ENCODE data around the gene RAVER1. TPM values are rescaled to one million over a fixed set of nuclear protein-coding genes. Genes with fewer than 3 reads are reported as not detected.

Gene RAVER1
- total RNA-seq, 2 experiments from 2014 or later: 105 to 111 TPM

- POLR2A ChIA-PET: no interaction called here
These were observed 23.1 kb upstream of the RAVER1 start for GRCh38 chr19:10356431-10356830.

GRCh38 chr19:10353793-10354391 is 20.6 kb upstream of the RAVER1 start:
- ChIA-PET CTCF (interaction anchor here (1.2 kb wide), 1 partner anchor 35 kb away, joined by 3 read pairs; no protein-coding TSS in a partner anchor), POLR2A (interaction anchor here (0.8 to 1.5 kb wide), 4 partner anchors 9 to 83 kb away, joined by 3 read pairs; no protein-coding TSS in a partner anchor)
- intact Hi-C loops (cut with micrococcal nuclease): no loop called here
- H3K27ac Mint-ChIP-seq: no peak overlapping the region
- H3K27me3 Mint-ChIP-seq: no peaks in the 10 kb centered on the region
- TF ChIP-seq CTCF (IDR thresholded peaks at IDR 0.05): no peak
- no peak overlapping the region for H3K4me3 Mint-ChIP-seq
- ATAC-seq (peak; percentile 80), DNase-seq (peak; percentile 71)
- H3K9me3 Mint-ChIP-seq: no peaks in the 10 kb centered on the region
- H3K36me3 Mint-ChIP-seq (ENCODE audit: low read depth): peaks cover 27% of the 10 kb centered on the region
- H3K4me1 Mint-ChIP-seq (ENCODE audit: low read depth): no peaks in the 10 kb centered on the region

More at GRCh38 chr19:10356431-10356830, 23.1 kb upstream of the RAVER1 start:
- no peak for DNase-seq
- no peaks in the 10 kb centered on the region for H3K27me3 Mint-ChIP-seq
- intact Hi-C loops (cut with micrococcal nuclease): no loop called here
- ATAC-seq: no peak
- CTCF ChIA-PET: no interaction called here
- H3K9me3 Mint-ChIP-seq: no peaks in the 10 kb centered on the region
- no peak for TF ChIP-seq CTCF (IDR thresholded peaks at IDR 0.05)
- H3K27ac Mint-ChIP-seq: no peak overlapping the region
- no peak overlapping the region for H3K4me3 Mint-ChIP-seq
- no peaks in the 10 kb centered on the region for H3K4me1 Mint-ChIP-seq (ENCODE audit: low read depth)
- H3K36me3 Mint-ChIP-seq (ENCODE audit: low read depth): peaks cover 26% of the 10 kb centered on the region

- intact Hi-C loops (cut with micrococcal nuclease): no loop called here
- Mint-ChIP-seq H3K27ac (no peak overlapping the region), H3K9me3 (no peaks in the 10 kb centered on the region), H3K27me3 (no peaks in the 10 kb centered on the region), H3K4me1 (ENCODE audit: low read depth) (no peaks in the 10 kb centered on the region), H3K36me3 (ENCODE audit: low read depth) (peaks cover 27% of the 10 kb centered on the region), H3K4me3 (no peak overlapping the region)
- no peak for TF ChIP-seq CTCF (IDR thresholded peaks at IDR 0.05)
- POLR2A ChIA-PET: no interaction called here
- CTCF ChIA-PET: no interaction called here
- ATAC-seq (peak; percentile 46), DNase-seq (no peak)
These were observed 19.7 kb upstream of the RAVER1 start for GRCh38 chr19:10352764-10353671.

- ChIA-PET CTCF (no interaction called here), POLR2A (interaction anchor here (0.9 to 1.1 kb wide), 2 partner anchors 15 to 28 kb away, joined by 3 to 5 read pairs; no protein-coding TSS in a partner anchor)
These were observed 13.2 kb upstream of the RAVER1 start for GRCh38 chr19:10346509-10346908.

More at GRCh38 chr19:10346509-10346908, 13.2 kb upstream of the RAVER1 start:
- TF ChIP-seq CTCF (IDR thresholded peaks at IDR 0.05): no peak
- Mint-ChIP-seq H3K9me3 (no peaks in the 10 kb centered on the region), H3K4me1 (ENCODE audit: low read depth) (no peaks in the 10 kb centered on the region), H3K27me3 (no peaks in the 10 kb centered on the region), H3K4me3 (no peak overlapping the region), H3K36me3 (ENCODE audit: low read depth) (peaks cover 5% of the 10 kb centered on the region), H3K27ac (no peak overlapping the region)
- DNase-seq (no peak), ATAC-seq (no peak)
- intact Hi-C loops (cut with micrococcal nuclease): no loop called here

Measured in activated CD8-positive, alpha-beta T cell treated with anti-CD3 and anti-CD28 coated beads for 36 hours (primary cell).